GM12864 (cell line): ENCODE results near the gene TSPYL4.

Experiments used
- DNase-seq: peaks from one replicate; pipeline ENCODE4 v3.0.0-alpha.2; 2011; ENCODE audit warnings: low read depth
- H3K4me3 ChIP-seq: 2 replicates; pipeline ENCODE4 v1.5.1; 2011; ENCODE audit warnings: mild to moderate bottlenecking, low read depth, low read length, control low read depth
- CTCF ChIP-seq: IDR thresholded peaks from 2 replicates; pipeline ENCODE4 v1.5.1; 2011; ENCODE audit warnings: low read depth, mild to moderate bottlenecking, moderate library complexity, low read length, control low read depth, inconsistent platforms; ENCODE audit errors: missing control alignments

The TSPYL4 gene

GRCh38 chr6:116234689-116235088 lies 19.2 kb downstream of the TSPYL4 start:
- H3K4me3 ChIP-seq, result no peak overlapping the region
- DNase-seq, result no peak
- no peak for TF ChIP-seq CTCF

DNA sequence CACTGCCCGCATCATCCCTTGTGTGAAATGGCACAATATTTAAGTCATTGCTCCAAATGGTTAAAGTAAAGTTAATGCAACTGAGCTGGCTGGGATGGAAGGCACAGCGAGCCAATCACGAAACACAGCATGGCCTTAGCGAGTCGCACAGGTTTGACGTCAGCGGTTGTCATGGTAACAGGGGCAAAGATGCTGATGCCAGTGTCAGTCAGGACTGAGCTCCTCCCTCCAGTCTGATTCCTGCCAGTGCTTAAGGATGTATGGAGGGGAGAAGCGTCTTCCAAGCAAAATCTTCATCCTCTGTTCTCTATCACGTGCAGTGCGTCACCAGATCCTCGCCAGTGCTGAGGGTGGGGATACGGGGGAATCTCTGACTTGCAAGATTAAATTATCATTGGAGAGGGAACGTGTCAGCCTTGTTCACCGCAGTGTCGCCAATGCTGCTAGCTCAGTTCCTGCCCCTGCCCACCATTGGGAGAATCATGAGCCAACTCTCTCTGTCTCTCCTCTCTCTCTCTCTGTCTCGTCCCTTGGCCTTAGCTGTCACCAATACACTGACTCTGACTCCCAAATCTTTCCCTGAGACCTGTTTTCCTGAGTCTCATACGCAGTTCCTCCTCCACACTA lies 24.5 kb downstream of the TSPYL4 start:
- H3K4me3 ChIP-seq, result no peak overlapping the region
- no peak for TF ChIP-seq CTCF
- no peak for DNase-seq

DNA sequence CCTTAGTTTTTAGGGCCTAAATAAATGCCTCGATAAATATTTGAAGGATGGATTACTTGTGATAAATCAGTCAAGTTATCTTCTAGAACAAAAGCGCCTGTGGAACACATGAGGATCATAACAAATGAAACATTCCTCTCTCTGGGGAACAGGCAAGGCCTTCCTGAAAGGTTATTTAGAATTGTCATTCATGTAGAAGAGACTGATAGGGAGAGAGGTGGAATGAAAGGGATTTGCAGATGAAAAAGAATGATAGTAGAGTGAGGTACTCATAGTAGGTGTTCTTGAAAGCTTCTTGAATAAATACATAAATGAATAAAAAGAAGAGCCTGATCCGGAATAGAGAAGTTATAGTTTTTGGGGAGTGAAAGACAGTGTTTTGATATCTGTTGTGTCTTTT lies 30.5 kb downstream of the TSPYL4 start:
- H3K4me3 ChIP-seq, result no peak overlapping the region
- TF ChIP-seq CTCF, result no peak
- DNase-seq, result no peak

- no peak for DNase-seq
- no peak for TF ChIP-seq CTCF
- no peak overlapping the region for H3K4me3 ChIP-seq
These were observed 32.0 kb downstream of the TSPYL4 start for GRCh38 chr6:116221911-116222310.

DNA sequence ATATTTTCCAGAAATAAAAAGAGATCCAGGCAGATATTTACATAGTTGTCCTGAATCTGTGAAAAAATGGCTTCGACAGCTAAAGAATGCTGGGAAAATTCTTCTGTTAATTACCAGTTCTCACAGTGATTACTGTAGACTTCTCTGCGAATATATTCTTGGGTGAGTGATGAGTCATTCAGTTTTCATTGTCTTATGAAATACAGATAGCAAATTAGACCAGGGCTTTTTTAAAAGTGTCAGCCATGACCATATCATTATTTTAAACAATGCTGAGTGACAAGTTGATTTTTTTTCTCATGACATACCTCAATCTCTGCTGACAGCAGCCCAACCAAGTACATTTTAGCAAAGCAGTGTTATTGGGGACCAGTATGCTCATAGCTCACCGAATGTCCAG lies 32.8 kb downstream of the TSPYL4 start:
- H3K4me3 ChIP-seq, result no peak overlapping the region
- DNase-seq, result no peak
- TF ChIP-seq CTCF, result no peak

DNA sequence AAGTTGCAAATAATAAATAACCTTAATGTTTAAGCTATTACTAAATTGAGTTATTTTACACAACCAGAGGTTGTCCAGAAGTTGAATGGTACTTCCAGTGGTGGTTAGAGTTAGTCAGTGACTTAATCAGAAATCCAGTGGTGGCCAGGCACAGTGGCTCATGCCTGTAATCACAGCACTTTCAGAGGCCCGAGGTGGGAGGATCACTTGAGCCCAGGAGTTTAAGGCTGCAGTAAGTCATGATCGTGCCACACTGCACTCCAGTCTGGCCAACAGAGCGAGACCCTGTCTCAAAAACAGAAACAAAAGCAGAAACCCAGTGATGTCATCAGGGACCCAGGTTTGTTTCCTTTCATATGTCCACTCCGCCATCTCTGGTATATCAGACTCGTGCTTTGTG lies 35.0 kb downstream of the TSPYL4 start:
- no peak for DNase-seq
- no peak for TF ChIP-seq CTCF
- H3K4me3 ChIP-seq, result no peak overlapping the region

- TF ChIP-seq CTCF, result peak; percentile 22
- DNase-seq, result no peak
These were observed 35.7 kb downstream of the TSPYL4 start for GRCh38 chr6:116218172-116218633.

More at GRCh38 chr6:116218172-116218633, 35.7 kb downstream of the TSPYL4 start:
- no peak overlapping the region for H3K4me3 ChIP-seq
